Panc1 (cell line): Measurements from ENCODE around the gene CSNK1G1.
"Not testable (repeated sequence)": the region's sequence is repeated elsewhere in the genome, so short reads cannot be mapped to it uniquely, and the experiment has no call there.

Source experiments
- POLR2AphosphoS5 ChIP-seq: IDR thresholded peaks from 2 replicates; pipeline ENCODE4 v1.6.1; 2012; ENCODE audit warnings: mild to moderate bottlenecking, low read depth, low read length, moderate library complexity
- REST ChIP-seq, 2 experiments: IDR thresholded peaks; 2 replicates each; pipeline ENCODE4 v1.6.1; 2011 to 2012; ENCODE audit warnings: low read depth in 2 of 2, control low read depth in 1 of 2, low read length in 1 of 2, mild to moderate bottlenecking in 1 of 2, moderate library complexity in 1 of 2; ENCODE audit not compliant: insufficient read depth in 1 of 2
- SIN3A ChIP-seq: IDR thresholded peaks from 2 replicates; pipeline ENCODE4 v1.6.1; 2012; ENCODE audit warnings: low read depth, mild to moderate bottlenecking, low read length, moderate library complexity, borderline replicate concordance; ENCODE audit not compliant: insufficient read depth
- TF ChIP-seq, protein P1 (sequence below): fragments of 450-650 bp; IDR thresholded peaks from 2 replicates; pipeline ENCODE4 v1.5.1; 2017; ENCODE audit warnings: mild to moderate bottlenecking

- TF ChIP-seq POLR2AphosphoS5; SIN3A; REST (IDR thresholded peaks at IDR 0.05; ENCODE audit: insufficient read depth in 1 of 2, low read depth in 2 of 2, low read length in 1 of 2): not testable (repeated sequence)
- TF ChIP-seq, protein P1, sequence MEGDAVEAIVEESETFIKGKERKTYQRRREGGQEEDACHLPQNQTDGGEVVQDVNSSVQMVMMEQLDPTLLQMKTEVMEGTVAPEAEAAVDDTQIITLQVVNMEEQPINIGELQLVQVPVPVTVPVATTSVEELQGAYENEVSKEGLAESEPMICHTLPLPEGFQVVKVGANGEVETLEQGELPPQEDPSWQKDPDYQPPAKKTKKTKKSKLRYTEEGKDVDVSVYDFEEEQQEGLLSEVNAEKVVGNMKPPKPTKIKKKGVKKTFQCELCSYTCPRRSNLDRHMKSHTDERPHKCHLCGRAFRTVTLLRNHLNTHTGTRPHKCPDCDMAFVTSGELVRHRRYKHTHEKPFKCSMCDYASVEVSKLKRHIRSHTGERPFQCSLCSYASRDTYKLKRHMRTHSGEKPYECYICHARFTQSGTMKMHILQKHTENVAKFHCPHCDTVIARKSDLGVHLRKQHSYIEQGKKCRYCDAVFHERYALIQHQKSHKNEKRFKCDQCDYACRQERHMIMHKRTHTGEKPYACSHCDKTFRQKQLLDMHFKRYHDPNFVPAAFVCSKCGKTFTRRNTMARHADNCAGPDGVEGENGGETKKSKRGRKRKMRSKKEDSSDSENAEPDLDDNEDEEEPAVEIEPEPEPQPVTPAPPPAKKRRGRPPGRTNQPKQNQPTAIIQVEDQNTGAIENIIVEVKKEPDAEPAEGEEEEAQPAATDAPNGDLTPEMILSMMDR = not testable (repeated sequence)
These were observed 15.4 kb upstream of the CSNK1G1 start for GRCh38 chr15:64371383-64371782.
